GM12878 (cell line): Measurements from ENCODE around the gene TOR1A.

Source experiments
- BHLHE40 ChIP-seq, 2 experiments: fragments of 450-650 bp in 1 of 2; IDR thresholded peaks; 2 replicates each; pipeline ENCODE4 v1.6.1; 2011 to 2017; ENCODE audit warnings: low read depth in 2 of 2, borderline replicate concordance in 1 of 2, improper control_type of control experiment in 1 of 2, low read length in 1 of 2, mild to moderate bottlenecking in 1 of 2
- CREB1 ChIP-seq: IDR thresholded peaks from 2 replicates; pipeline ENCODE4 v1.6.1; 2012; ENCODE audit warnings: low read depth, mild to moderate bottlenecking, inconsistent platforms
- CTCF ChIP-seq, 3 experiments: IDR thresholded peaks in 2 of 3; conservative IDR thresholded peaks in 1 of 3; 2 replicates each; pipeline ENCODE4 v1.5.1; 2011; ENCODE audit warnings: low read depth in 3 of 3, low read length in 3 of 3, mild to moderate bottlenecking in 3 of 3, control low read depth in 2 of 3, moderate library complexity in 2 of 3, inconsistent platforms in 1 of 3, mixed read lengths in 1 of 3; ENCODE audit not compliant: control insufficient read depth in 2 of 3, insufficient read depth in 1 of 3; ENCODE audit errors: extremely low read depth in 1 of 3
- EGR1 ChIP-seq, 2 experiments: IDR thresholded peaks; 1 replicate in 1 of 2; 2 replicates in 1 of 2; pipeline ENCODE4 v1.6.1; 2011 to 2012; ENCODE audit warnings: low read depth in 2 of 2, low read length in 2 of 2, borderline replicate concordance in 1 of 2, mild to moderate bottlenecking in 1 of 2, moderate library complexity in 1 of 2
- HDAC2 ChIP-seq: fragments of 200-600 bp; sonication (generic); IDR thresholded peaks from 2 replicates; pipeline ENCODE4 v1.6.1; 2017
- MXI1 ChIP-seq: fragments of 150-350 bp; IDR thresholded peaks from 2 replicates; pipeline ENCODE4 v1.6.1; 2011; ENCODE audit warnings: low read depth, mild to moderate bottlenecking, inconsistent platforms, low read length, improper control_type of control experiment
- TCF7 ChIP-seq: IDR thresholded peaks from 2 replicates; pipeline ENCODE4 v1.6.1; 2014; ENCODE audit warnings: antibody characterized with exemption, borderline replicate concordance
- ZNF274 ChIP-seq: IDR thresholded peaks from one replicate; pipeline ENCODE4 v1.8.0; 2011; ENCODE audit not compliant: insufficient read length, insufficient read depth

- TF ChIP-seq CTCF (IDR thresholded peaks at IDR 0.05 in 2 of 3, conservative IDR thresholded peaks at IDR 0.05 in 1 of 3; ENCODE audit: control insufficient read depth in 2 of 3, extremely low read depth in 1 of 3, insufficient read depth in 1 of 3, low read depth in 3 of 3, low read length in 3 of 3) (no peak), ZNF274 (no peak), TCF7 (no peak), MXI1 (no peak), BHLHE40 (IDR thresholded peaks at IDR 0.05; ENCODE audit: borderline replicate concordance in 1 of 2, low read depth in 2 of 2, low read length in 1 of 2) (no peak), HDAC2 (no peak), CREB1 (no peak), EGR1 (IDR thresholded peaks at IDR 0.05; ENCODE audit: borderline replicate concordance in 1 of 2, low read depth in 2 of 2, low read length in 2 of 2) (no peak)
These were observed 12.0 kb downstream of the TOR1A start for GRCh38 chr9:129811967-129812363.
